ENCODE measurements around the gene BMP2. TPM values are rescaled to one million over a fixed set of nuclear protein-coding genes. Genes with fewer than 3 reads are reported as not detected.

Gene BMP2
- total RNA-seq, 1 experiment from 2014 or later, result 6.6 TPM

DNA sequence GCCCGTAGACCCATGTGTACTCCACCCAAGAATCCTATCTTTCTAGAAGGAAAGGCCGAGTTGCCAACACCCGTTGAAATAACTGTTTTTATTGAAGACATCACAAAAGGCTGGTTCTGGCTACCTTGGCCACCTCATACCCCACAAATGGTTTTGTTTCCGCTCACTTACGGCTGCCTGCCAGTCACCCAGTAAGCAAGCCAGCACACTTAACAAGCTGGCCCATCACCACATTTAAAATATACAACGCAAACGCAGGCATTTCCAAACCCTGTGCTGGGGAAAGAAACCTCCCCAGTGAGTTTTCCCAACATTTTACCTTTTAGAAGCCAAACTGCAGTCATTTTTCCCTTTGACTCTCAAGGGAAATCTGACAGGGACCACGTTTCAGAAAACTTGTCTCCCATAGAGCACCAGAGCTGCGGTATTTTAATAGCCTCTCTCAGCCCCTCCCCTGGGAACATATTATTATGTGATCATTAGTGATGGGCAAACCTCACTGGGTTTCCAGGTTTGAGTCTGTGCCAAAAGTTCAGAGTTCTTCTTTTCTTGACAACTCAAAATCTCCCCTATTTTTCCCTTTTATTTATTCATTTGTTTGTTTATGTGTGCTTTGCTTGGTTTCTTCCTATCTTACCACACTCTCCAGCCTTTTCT is 36.7 kb upstream of the BMP2 start:
- no peak overlapping the region for H3T11ph ChIP-seq (ENCODE audit: low read length)

More for the DNA sequence above, 36.7 kb upstream of the BMP2 start:
- TF ChIP-seq, protein P1, sequence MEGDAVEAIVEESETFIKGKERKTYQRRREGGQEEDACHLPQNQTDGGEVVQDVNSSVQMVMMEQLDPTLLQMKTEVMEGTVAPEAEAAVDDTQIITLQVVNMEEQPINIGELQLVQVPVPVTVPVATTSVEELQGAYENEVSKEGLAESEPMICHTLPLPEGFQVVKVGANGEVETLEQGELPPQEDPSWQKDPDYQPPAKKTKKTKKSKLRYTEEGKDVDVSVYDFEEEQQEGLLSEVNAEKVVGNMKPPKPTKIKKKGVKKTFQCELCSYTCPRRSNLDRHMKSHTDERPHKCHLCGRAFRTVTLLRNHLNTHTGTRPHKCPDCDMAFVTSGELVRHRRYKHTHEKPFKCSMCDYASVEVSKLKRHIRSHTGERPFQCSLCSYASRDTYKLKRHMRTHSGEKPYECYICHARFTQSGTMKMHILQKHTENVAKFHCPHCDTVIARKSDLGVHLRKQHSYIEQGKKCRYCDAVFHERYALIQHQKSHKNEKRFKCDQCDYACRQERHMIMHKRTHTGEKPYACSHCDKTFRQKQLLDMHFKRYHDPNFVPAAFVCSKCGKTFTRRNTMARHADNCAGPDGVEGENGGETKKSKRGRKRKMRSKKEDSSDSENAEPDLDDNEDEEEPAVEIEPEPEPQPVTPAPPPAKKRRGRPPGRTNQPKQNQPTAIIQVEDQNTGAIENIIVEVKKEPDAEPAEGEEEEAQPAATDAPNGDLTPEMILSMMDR (conservative IDR thresholded peaks at IDR 0.05), result no peak
- Histone ChIP-seq H3K27ac (ENCODE audit: insufficient read length, low read depth, low read length) (no peak overlapping the region), H2AK5ac (ENCODE audit: insufficient read length, low read length) (no peak overlapping the region), H3K14ac (ENCODE audit: insufficient read depth, low read length) (no peak overlapping the region), H3K18ac (ENCODE audit: insufficient read length, low read depth, low read length) (no peak overlapping the region), H3K23me2 (ENCODE audit: insufficient read length, low read depth, low read length, poor library complexity, severe bottlenecking) (no peaks in the 10 kb centered on the region), H2BK120ac (ENCODE audit: low read depth, low read length, poor library complexity, severe bottlenecking) (no peak overlapping the region), H3K23ac (ENCODE audit: insufficient read length, low read depth, low read length) (no peak overlapping the region), H2BK5ac (ENCODE audit: insufficient read length, low read length) (no peak overlapping the region), H3K4me2 (ENCODE audit: insufficient read depth, insufficient read length, low read length) (no peak overlapping the region), H3K79me1 (ENCODE audit: insufficient read depth, low read depth, low read length, poor library complexity, severe bottlenecking) (no peaks in the 10 kb centered on the region), H4K8ac (replicated peaks; ENCODE audit: insufficient read length, low read depth, low read length) (no peak overlapping the region), H3K4me1 (ENCODE audit: insufficient read depth, low read length) (no peaks in the 10 kb centered on the region), H3K4ac (ENCODE audit: low read depth, low read length) (no peak overlapping the region), H4K5ac (ENCODE audit: insufficient read length, low read depth, low read length) (no peak overlapping the region), H2AFZ (ENCODE audit: low read length) (no peak overlapping the region), H2BK20ac (ENCODE audit: low read depth, low read length, poor library complexity, severe bottlenecking) (no peak overlapping the region), H3K9ac (ENCODE audit: extremely low read depth, insufficient read length, low read length) (no peak overlapping the region), H3K9me3 (ENCODE audit: control insufficient read depth, low read depth, low read length) (no peaks in the 10 kb centered on the region), H2BK15ac (ENCODE audit: low read depth, low read length) (no peak overlapping the region), H3K27me3 (ENCODE audit: insufficient read depth, low read length) (no peaks in the 10 kb centered on the region), H3K79me2 (ENCODE audit: insufficient read depth, low read length) (no peaks in the 10 kb centered on the region), H2BK12ac (ENCODE audit: insufficient read length, low read depth, low read length) (no peak overlapping the region), H4K20me1 (ENCODE audit: control insufficient read depth, insufficient read depth, insufficient read length) (no peaks in the 10 kb centered on the region), H3K56ac (ENCODE audit: insufficient read length, low read depth, low read length) (no peak overlapping the region), H4K91ac (ENCODE audit: insufficient read length, low read depth, low read length) (no peak overlapping the region)
- Mint-ChIP-seq H3K4me3 (no peak overlapping the region), H3K27me3 (ENCODE audit: low read depth) (no peaks in the 10 kb centered on the region), H3K4me1 (peaks cover under 1 to 4% of the 10 kb centered on the region in 2 experiments; a peak in 3 of 4 replicates), H3K27ac (peak overlapping the region in 1 of 3 experiments; percentile 44; a peak in 1 of 7 replicates), H3K36me3 (ENCODE audit: insufficient read depth in 1 of 3, low read depth in 3 of 3) (peaks cover 0 to 10% (median 3%) of the 10 kb centered on the region in 3 experiments; a peak in 1 of 7 replicates), H3K9me3 (peaks cover under 1 to 3% of the 10 kb centered on the region in 2 experiments; a peak in 1 of 5 replicates)
- WGBS (ENCODE audit: extremely low coverage, insufficient read length, low lambda C conversion rate), result no CpG with 5 or more reads among the region's 9 CpGs
- no peak for DNase-seq
